K562 (cell line): ENCODE results near the gene CCDC33. TPM values are rescaled to one million over a fixed set of nuclear protein-coding genes. Genes with fewer than 3 reads are reported as not detected.

Experiments used
- ASH1L ChIP-seq: fragments of 450-650 bp; IDR thresholded peaks from 2 replicates; pipeline ENCODE4 v1.6.1; 2018; ENCODE audit warnings: borderline replicate concordance, mild to moderate bottlenecking, low read depth; ENCODE audit not compliant: partially characterized antibody
- KAT2B ChIP-seq: IDR thresholded peaks from one replicate; pipeline ENCODE4 v1.6.1; 2012; ENCODE audit warnings: low read depth, mild to moderate bottlenecking, control low read depth, inconsistent platforms, low read length, moderate library complexity
- NFE2L1 ChIP-seq: fragments of 450-650 bp; IDR thresholded peaks from 2 replicates; pipeline ENCODE4 v1.6.1; 2016; ENCODE audit warnings: missing genetic modification characterization, low read depth, mild to moderate bottlenecking, missing compliant biosample characterization, moderate library complexity, borderline replicate concordance
- SMAD4 ChIP-seq: fragments of 250-450 bp; sonication (Bioruptor Pico); conservative IDR thresholded peaks from 2 replicates; pipeline ENCODE4 v1.8.0; 2021; ENCODE audit warnings: inconsistent platforms, mild to moderate bottlenecking, moderate library complexity
- TAF7 ChIP-seq: fragments of 450-650 bp; IDR thresholded peaks from 2 replicates; pipeline ENCODE4 v1.6.1; 2016; ENCODE audit warnings: missing genetic modification characterization, missing compliant biosample characterization
- YBX1 ChIP-seq: fragments of 450-650 bp; IDR thresholded peaks from 2 replicates; pipeline ENCODE4 v1.7.1; 2016; ENCODE audit warnings: mild to moderate bottlenecking
- ZNF124 ChIP-seq: sonication (generic); formaldehyde crosslinking; IDR thresholded peaks from 2 replicates; pipeline ENCODE4 v1.8.1; 2022; ENCODE audit warnings: missing genetic modification reagents
- polyA plus RNA-seq, 8 experiments: library from polyadenylated mRNA; depleted of rRNA in 4 of 8; stranded (reverse) in 5 of 8; unstranded in 3 of 8; fragments of >200 nt; fragmentation: Nextera tagmentation in 2 of 8; fragmentation: Illumina TruSeq in 1 of 8; extraction: Ambion mirVana in 2 of 8; extraction: Trizol in 1 of 8; gene quantifications; 2 replicates each; pipeline versions ENCODE4 v1.2.1 to v1.2.3, GENCODE V29; 2011 to 2014; ENCODE audit warnings: inconsistent platforms in 1 of 8, missing spikeins in 1 of 8
- total RNA-seq, 7 experiments: library from RNA; depleted of rRNA in 6 of 7; stranded (reverse); fragments of >200 nt in 6 of 7; fragmentation: Illumina TruSeq in 2 of 7; extraction: Trizol in 2 of 7; gene quantifications; 2 replicates each; pipeline versions ENCODE4 v1.2.1 to v1.2.3, GENCODE V29; 2011 to 2021; ENCODE audit warnings: low replicate concordance in 1 of 7
- TF ChIP-seq, protein P1 (sequence below): sonication (generic); formaldehyde crosslinking; IDR thresholded peaks from 2 replicates; pipeline ENCODE4 v1.8.1; 2023; ENCODE audit warnings: mild to moderate bottlenecking, missing genetic modification reagents

CCDC33 gene
- total and polyA plus RNA-seq, 9 of the 15 experiments (the other 6 are each of a cell fraction or from before 2014, with no cell fraction given) = 0.08 to 1.1 (median 0.15) TPM; not detected in 4

DNA sequence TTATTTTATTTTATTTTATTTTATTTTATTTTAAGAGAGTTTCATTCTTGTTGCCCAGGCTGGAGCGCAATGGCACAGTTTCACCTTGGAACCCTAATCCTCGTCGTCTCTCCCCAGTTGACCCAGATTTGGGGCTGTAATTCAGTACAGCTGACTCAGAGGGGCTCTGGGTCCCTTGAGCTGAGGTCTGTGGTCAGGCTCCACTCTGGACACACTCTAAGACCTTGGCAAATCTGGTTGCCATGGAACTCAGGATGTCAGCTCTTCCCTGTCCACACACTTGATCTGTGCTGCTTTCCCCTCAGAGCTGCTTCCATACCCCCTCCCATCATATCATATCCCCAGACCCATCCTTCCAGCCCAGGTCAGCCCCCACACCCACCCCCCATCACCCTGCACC, 132.0 kb downstream of the CCDC33 start (continued):
- TF ChIP-seq, protein P1, sequence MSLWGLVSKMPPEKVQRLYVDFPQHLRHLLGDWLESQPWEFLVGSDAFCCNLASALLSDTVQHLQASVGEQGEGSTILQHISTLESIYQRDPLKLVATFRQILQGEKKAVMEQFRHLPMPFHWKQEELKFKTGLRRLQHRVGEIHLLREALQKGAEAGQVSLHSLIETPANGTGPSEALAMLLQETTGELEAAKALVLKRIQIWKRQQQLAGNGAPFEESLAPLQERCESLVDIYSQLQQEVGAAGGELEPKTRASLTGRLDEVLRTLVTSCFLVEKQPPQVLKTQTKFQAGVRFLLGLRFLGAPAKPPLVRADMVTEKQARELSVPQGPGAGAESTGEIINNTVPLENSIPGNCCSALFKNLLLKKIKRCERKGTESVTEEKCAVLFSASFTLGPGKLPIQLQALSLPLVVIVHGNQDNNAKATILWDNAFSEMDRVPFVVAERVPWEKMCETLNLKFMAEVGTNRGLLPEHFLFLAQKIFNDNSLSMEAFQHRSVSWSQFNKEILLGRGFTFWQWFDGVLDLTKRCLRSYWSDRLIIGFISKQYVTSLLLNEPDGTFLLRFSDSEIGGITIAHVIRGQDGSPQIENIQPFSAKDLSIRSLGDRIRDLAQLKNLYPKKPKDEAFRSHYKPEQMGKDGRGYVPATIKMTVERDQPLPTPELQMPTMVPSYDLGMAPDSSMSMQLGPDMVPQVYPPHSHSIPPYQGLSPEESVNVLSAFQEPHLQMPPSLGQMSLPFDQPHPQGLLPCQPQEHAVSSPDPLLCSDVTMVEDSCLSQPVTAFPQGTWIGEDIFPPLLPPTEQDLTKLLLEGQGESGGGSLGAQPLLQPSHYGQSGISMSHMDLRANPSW = no peak
- TF ChIP-seq ZNF124 (no peak), NFE2L1 (tag) (no peak), KAT2B (no peak), TAF7 (tag) (no peak), SMAD4 (CRISPR knock-in tag) (no peak), YBX1 (no peak), ASH1L (no peak)
- TF ChIP-seq, all 486 proteins: peak for 0
